Measurements from ENCODE around the gene PPP2R1B.

The PPP2R1B gene

GRCh38 chr11:111735262-111736116 is 30.7 kb downstream of the PPP2R1B start:
- TF ChIP-seq EZH2 (IDR thresholded peaks at IDR 0.05; ENCODE audit: borderline replicate concordance, low read depth, low read length, severe bottlenecking) = no peak
- TF ChIP-seq, protein P1, sequence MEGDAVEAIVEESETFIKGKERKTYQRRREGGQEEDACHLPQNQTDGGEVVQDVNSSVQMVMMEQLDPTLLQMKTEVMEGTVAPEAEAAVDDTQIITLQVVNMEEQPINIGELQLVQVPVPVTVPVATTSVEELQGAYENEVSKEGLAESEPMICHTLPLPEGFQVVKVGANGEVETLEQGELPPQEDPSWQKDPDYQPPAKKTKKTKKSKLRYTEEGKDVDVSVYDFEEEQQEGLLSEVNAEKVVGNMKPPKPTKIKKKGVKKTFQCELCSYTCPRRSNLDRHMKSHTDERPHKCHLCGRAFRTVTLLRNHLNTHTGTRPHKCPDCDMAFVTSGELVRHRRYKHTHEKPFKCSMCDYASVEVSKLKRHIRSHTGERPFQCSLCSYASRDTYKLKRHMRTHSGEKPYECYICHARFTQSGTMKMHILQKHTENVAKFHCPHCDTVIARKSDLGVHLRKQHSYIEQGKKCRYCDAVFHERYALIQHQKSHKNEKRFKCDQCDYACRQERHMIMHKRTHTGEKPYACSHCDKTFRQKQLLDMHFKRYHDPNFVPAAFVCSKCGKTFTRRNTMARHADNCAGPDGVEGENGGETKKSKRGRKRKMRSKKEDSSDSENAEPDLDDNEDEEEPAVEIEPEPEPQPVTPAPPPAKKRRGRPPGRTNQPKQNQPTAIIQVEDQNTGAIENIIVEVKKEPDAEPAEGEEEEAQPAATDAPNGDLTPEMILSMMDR (IDR thresholded peaks at IDR 0.05; ENCODE audit: borderline replicate concordance, extremely low read depth, low read length, poor library complexity, severe bottlenecking) = no peak
- ATAC-seq (ENCODE audit: insufficient read depth, low read depth) (no peak), DNase-seq (no peak)
- Histone ChIP-seq H3K4me3 (ENCODE audit: low read depth in 1 of 2, low read length in 2 of 2) (no peak overlapping the region), H2AFZ (ENCODE audit: low read depth, low read length) (no peak overlapping the region), H3K4me2 (ENCODE audit: insufficient read depth, low read length) (no peak overlapping the region), H3K79me2 (ENCODE audit: insufficient read depth, low read length) (no peaks in the 10 kb centered on the region), H4K20me1 (ENCODE audit: insufficient read depth, low read length) (peaks cover 4% of the 10 kb centered on the region), H3K27me3 (ENCODE audit: insufficient read depth, low read length, poor library complexity) (no peaks in the 10 kb centered on the region), H3K4me1 (ENCODE audit: insufficient read depth, low read length) (no peaks in the 10 kb centered on the region), H3K36me3 (ENCODE audit: insufficient read depth, low read length) (peaks cover 33% of the 10 kb centered on the region), H3K9ac (ENCODE audit: low read depth, low read length) (no peak overlapping the region), H3K27ac (ENCODE audit: low read length) (no peak overlapping the region), H3K9me3 (ENCODE audit: insufficient read depth, low read length, severe bottlenecking) (no peaks in the 10 kb centered on the region)

DNA sequence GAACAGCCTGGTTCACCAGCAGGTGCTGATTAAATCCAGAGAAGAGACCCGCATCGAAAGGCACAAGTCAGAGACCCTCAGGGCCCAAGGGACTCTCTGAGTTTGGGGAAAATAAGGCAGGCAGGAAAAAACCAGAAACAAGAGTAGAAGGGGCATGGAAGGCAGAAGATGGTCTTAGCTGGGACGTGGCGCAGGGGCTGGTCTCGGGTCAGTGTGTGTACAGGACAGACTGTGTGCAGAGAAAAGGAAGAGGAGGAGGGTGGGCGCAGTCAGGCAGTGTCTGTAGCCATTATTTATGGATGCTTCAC is 31.3 kb downstream of the PPP2R1B start:
- Histone ChIP-seq H4K20me1 (ENCODE audit: insufficient read depth, low read length) (peaks cover 4% of the 10 kb centered on the region), H3K4me1 (ENCODE audit: insufficient read depth, low read length) (no peaks in the 10 kb centered on the region), H3K9me3 (ENCODE audit: insufficient read depth, low read length, severe bottlenecking) (no peaks in the 10 kb centered on the region), H3K4me3 (ENCODE audit: low read depth in 1 of 2, low read length in 2 of 2) (no peak overlapping the region), H3K9ac (ENCODE audit: low read depth, low read length) (no peak overlapping the region), H3K4me2 (ENCODE audit: insufficient read depth, low read length) (no peak overlapping the region), H3K27ac (ENCODE audit: low read length) (no peak overlapping the region), H3K27me3 (ENCODE audit: insufficient read depth, low read length, poor library complexity) (no peaks in the 10 kb centered on the region), H2AFZ (ENCODE audit: low read depth, low read length) (no peak overlapping the region), H3K36me3 (ENCODE audit: insufficient read depth, low read length) (peaks cover 29% of the 10 kb centered on the region), H3K79me2 (ENCODE audit: insufficient read depth, low read length) (no peaks in the 10 kb centered on the region)
- DNase-seq (no peak), ATAC-seq (ENCODE audit: insufficient read depth, low read depth) (no peak)
- TF ChIP-seq, protein P1 (IDR thresholded peaks at IDR 0.05; ENCODE audit: borderline replicate concordance, extremely low read depth, low read length, poor library complexity, severe bottlenecking) = no peak
- TF ChIP-seq EZH2 (IDR thresholded peaks at IDR 0.05; ENCODE audit: borderline replicate concordance, low read depth, low read length, severe bottlenecking) = no peak

DNA sequence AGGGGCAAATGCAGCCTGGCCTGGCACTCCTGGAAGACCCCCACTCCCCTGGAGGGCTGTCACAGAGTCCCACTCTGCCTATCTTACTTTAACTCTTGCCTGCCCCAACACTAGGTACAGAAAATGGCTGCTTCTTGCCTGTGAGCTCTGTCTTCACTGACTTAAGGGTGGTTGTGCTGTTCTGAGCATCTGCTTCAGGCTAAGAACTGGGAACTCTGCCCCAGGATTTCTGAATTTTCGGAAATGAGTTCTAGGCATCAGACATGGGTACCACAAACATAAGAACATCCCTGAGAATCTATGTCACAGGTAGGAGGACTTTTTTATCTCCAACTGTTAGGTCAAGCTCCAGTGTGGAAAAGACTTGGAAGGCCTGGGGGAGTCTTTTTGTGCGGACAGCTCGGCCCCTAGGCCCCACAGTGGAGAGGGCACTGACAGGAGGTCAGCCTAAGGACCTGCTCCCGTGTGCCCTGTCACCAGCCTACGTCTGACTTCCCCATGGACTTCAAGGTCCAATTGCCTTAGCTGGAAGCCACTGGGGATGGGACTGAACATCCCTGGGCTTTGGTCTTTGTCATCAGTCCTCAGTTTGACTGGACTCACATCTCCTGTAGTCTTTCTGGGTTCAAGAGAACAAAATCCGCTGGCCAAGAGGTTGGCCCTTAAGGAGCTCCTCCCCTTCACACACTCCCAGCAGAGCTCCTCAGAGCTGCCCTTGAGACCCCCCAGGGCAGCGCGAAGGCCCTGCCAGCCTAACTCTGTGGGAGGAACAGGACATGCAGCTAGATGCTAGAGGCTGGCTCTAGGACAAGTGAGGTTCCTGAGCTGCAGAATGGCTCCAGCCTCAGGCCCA is 31.9 kb downstream of the PPP2R1B start:
- DNase-seq (no peak), ATAC-seq (ENCODE audit: insufficient read depth, low read depth) (no peak; the same call in 2 of the 3 replicates)
- no peak overlapping the region for H3K9ac ChIP-seq (ENCODE audit: low read depth, low read length)
- H3K4me3 ChIP-seq (ENCODE audit: low read depth in 1 of 2, low read length in 2 of 2) = no peak overlapping the region
- no peaks in the 10 kb centered on the region for H3K4me1 ChIP-seq (ENCODE audit: insufficient read depth, low read length)
- H3K27me3 ChIP-seq (ENCODE audit: insufficient read depth, low read length, poor library complexity) = no peaks in the 10 kb centered on the region
- no peak overlapping the region for H3K4me2 ChIP-seq (ENCODE audit: insufficient read depth, low read length)
- H3K79me2 ChIP-seq (ENCODE audit: insufficient read depth, low read length) = no peaks in the 10 kb centered on the region
- H3K36me3 ChIP-seq (ENCODE audit: insufficient read depth, low read length) = peaks cover 29% of the 10 kb centered on the region
- H3K9me3 ChIP-seq (ENCODE audit: insufficient read depth, low read length, severe bottlenecking) = no peaks in the 10 kb centered on the region
- no peak for TF ChIP-seq EZH2 (IDR thresholded peaks at IDR 0.05; ENCODE audit: borderline replicate concordance, low read depth, low read length, severe bottlenecking)
- TF ChIP-seq, protein P1 (IDR thresholded peaks at IDR 0.05; ENCODE audit: borderline replicate concordance, extremely low read depth, low read length, poor library complexity, severe bottlenecking) = no peak
- H2AFZ ChIP-seq (ENCODE audit: low read depth, low read length) = no peak overlapping the region
- peaks cover 4% of the 10 kb centered on the region for H4K20me1 ChIP-seq (ENCODE audit: insufficient read depth, low read length)
- H3K27ac ChIP-seq (ENCODE audit: low read length) = no peak overlapping the region

Data from DND-41 (cell line).